Left ventricle myocardium inferior (tissue), 1 donor: ENCODE results near the gene FRY. TPM values are rescaled to one million over a fixed set of nuclear protein-coding genes. Genes with fewer than 3 reads are reported as not detected.

Experiments
- DNase-seq: peaks from one replicate; pipeline ENCODE4 v3.0.0-alpha.2; 2020
- H3K27ac ChIP-seq: fragments of 200-600 bp; replicated peaks from 2 replicates; pipeline ENCODE4 v1.8.0; 2021
- H3K27me3 ChIP-seq: fragments of 200-600 bp; 2 replicates; pipeline ENCODE4 v1.8.0; 2021; ENCODE audit warnings: low read depth
- H3K36me3 ChIP-seq: fragments of 200-600 bp; 2 replicates; pipeline ENCODE4 v1.8.0; 2021
- H3K4me1 ChIP-seq: fragments of 200-600 bp; 2 replicates; pipeline ENCODE4 v1.8.0; 2021
- H3K4me3 ChIP-seq: fragments of 200-600 bp; 2 replicates; pipeline ENCODE4 v1.8.0; 2021; ENCODE audit warnings: mild to moderate bottlenecking, moderate library complexity
- H3K9me3 ChIP-seq: fragments of 200-600 bp; replicated peaks from 2 replicates; pipeline ENCODE4 v1.8.0; 2021
- CTCF ChIP-seq: fragments of 200-600 bp; IDR thresholded peaks from 2 replicates; pipeline ENCODE4 v1.8.0; 2021; ENCODE audit warnings: antibody characterized with exemption, mild to moderate bottlenecking, borderline replicate concordance
- intact Hi-C: fragments of 100-400 bp; cut with micrococcal nuclease; formaldehyde crosslinking; loops from one replicate; pipeline ENCODE4 v1.11.0; 2022
- total RNA-seq: library from RNA; stranded (reverse); fragmentation: NEBNext Ultra II Directional; extraction: Animal tissue kit (Norgen Biotek cat#: 25700); gene quantifications from one replicate; pipeline ENCODE4 v1.2.1, GENCODE V29; 2021
- donor health status: DM: no; HTN: yes; CAD: no; lungs with severe emphysema.

The FRY gene
- total RNA-seq, 1 donor from 2014 or later: 167 TPM

DNA sequence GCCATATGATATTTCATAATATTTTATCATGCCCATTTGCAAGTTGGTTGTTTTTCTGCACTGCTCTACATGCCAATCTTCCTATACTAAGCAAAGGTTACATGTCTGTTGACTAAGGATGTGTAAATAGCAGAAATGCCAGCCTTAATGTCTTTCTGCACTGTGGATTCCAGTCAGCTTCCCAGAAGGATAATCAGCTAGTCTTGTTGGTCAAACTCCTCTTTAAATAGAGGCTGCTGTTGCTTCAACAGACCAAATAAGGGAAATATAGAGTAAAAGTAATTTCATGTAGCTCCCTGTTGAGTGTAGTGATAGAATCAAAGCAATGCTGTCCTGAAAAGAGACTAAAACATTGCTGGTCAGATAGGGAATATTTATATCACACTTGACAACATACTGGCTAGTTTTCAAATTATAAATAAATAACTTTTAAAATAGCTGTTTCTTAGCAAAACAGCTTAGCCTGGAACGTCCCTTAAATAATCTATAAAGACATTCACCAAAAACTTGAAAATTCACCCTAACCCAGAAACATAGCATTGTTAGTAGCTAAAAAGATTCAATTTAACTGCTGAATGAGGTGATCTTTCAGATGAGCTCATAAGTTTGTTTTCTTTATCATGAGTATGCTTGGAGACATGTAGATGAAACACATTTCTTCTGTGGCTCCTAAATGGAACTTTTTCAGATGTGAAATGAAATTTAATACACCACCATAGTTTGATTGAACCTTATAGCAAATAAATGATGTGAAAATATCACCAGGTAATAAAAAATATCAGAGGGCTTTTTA lies 56.6 kb downstream of the FRY start:
- H3K4me1 ChIP-seq: peaks cover 48% of the 10 kb centered on the region
- no peaks in the 10 kb centered on the region for H3K36me3 ChIP-seq
- H3K9me3 ChIP-seq: no peaks in the 10 kb centered on the region
- H3K4me3 ChIP-seq: no peak overlapping the region
- H3K27ac ChIP-seq: no peak overlapping the region
- intact Hi-C loops: no loop called here
- H3K27me3 ChIP-seq: no peaks in the 10 kb centered on the region
- DNase-seq: no peak
- no peak for TF ChIP-seq CTCF

- intact Hi-C loops: no loop called here
- no peak for DNase-seq
- Histone ChIP-seq H3K27ac (no peak overlapping the region), H3K36me3 (no peaks in the 10 kb centered on the region), H3K4me3 (no peak overlapping the region), H3K9me3 (no peaks in the 10 kb centered on the region), H3K4me1 (peaks cover 9% of the 10 kb centered on the region), H3K27me3 (no peaks in the 10 kb centered on the region)
- TF ChIP-seq CTCF: no peak
Measured at GRCh38 chr13:32092496-32092895, 60.9 kb downstream of the FRY start.

DNA sequence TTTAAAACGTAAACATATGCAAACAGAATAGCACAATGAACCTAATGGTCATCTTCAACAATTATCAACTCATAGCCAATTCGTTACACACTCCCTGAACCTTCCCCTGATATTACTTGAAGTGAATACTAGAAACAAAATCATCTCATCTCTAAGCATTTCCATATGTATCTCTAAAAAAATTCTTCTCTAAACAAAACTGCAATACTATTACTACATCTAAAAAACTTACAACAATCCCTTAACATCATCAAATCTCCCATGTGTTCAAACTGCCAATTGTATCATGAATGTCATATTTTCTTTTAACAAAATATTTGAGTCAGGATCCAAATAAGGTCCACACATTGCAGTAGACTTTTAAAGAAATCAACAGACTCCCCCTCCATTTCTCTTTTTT lies 61.4 kb downstream of the FRY start:
- Histone ChIP-seq H3K36me3 (no peaks in the 10 kb centered on the region), H3K4me1 (peaks cover 7% of the 10 kb centered on the region), H3K27me3 (no peaks in the 10 kb centered on the region), H3K27ac (no peak overlapping the region), H3K9me3 (no peaks in the 10 kb centered on the region), H3K4me3 (no peak overlapping the region)
- intact Hi-C loops: no loop called here
- DNase-seq: no peak
- TF ChIP-seq CTCF: no peak

- TF ChIP-seq CTCF: no peak
- H3K9me3 ChIP-seq: no peaks in the 10 kb centered on the region
- H3K4me3 ChIP-seq: no peak overlapping the region
- peaks cover 6% of the 10 kb centered on the region for H3K4me1 ChIP-seq
- H3K27me3 ChIP-seq: no peaks in the 10 kb centered on the region
- H3K36me3 ChIP-seq: peaks cover 8% of the 10 kb centered on the region
- intact Hi-C loops: no loop called here
- H3K27ac ChIP-seq: no peak overlapping the region
- no peak for DNase-seq
Measured at GRCh38 chr13:32098272-32098671, 66.7 kb downstream of the FRY start.

DNA sequence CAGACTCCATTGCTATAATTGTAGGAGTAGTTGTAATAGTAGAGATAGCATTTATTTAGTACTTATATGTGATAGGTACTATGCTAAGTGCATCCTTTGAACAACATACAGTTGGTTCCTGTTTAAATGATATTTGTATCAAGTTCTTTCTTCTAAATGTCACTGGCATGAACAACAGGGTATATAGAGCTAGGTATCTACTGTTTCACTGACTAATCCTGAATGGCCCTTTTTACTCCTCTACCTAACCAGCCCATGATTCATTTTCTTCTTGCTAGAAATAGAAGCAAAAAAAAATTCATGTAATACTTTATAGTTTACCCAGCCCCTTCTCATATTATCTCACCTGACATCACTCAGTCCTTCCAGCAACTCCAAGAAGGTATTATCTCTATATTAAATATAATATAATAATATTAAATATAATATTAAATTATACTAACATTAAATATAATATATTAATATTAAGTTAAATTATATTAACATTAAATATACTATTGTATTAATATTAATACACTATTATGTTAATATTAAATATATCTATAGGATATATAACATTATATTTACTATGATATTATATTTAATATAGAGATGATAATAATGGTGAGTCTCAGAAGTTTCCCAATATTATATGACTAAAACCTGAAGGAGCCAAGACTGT lies 74.2 kb downstream of the FRY start:
- intact Hi-C loops: no loop called here
- H3K4me1 ChIP-seq: peaks cover 11% of the 10 kb centered on the region
- H3K27ac ChIP-seq: no peak overlapping the region
- H3K9me3 ChIP-seq: no peaks in the 10 kb centered on the region
- DNase-seq: no peak
- H3K27me3 ChIP-seq: no peaks in the 10 kb centered on the region
- peaks cover 17% of the 10 kb centered on the region for H3K36me3 ChIP-seq
- H3K4me3 ChIP-seq: no peak overlapping the region
- TF ChIP-seq CTCF: no peak
